ENCODE results near the gene UVRAG.
A peak's percentile ranks its signal among the peaks of the same experiment; 100 is the strongest.

The UVRAG gene

GRCh38 chr11:76007166-76007565 lies 192.2 kb downstream of the UVRAG start:
- Histone ChIP-seq H3K9me3 (no peaks in the 10 kb centered on the region), H3K4me3 (ENCODE audit: low read depth, low read length) (no peak overlapping the region), H3K4me1 (no peaks in the 10 kb centered on the region), H3K27me3 (no peaks in the 10 kb centered on the region), H3K36me3 (no peaks in the 10 kb centered on the region)
- TF ChIP-seq, protein P1, sequence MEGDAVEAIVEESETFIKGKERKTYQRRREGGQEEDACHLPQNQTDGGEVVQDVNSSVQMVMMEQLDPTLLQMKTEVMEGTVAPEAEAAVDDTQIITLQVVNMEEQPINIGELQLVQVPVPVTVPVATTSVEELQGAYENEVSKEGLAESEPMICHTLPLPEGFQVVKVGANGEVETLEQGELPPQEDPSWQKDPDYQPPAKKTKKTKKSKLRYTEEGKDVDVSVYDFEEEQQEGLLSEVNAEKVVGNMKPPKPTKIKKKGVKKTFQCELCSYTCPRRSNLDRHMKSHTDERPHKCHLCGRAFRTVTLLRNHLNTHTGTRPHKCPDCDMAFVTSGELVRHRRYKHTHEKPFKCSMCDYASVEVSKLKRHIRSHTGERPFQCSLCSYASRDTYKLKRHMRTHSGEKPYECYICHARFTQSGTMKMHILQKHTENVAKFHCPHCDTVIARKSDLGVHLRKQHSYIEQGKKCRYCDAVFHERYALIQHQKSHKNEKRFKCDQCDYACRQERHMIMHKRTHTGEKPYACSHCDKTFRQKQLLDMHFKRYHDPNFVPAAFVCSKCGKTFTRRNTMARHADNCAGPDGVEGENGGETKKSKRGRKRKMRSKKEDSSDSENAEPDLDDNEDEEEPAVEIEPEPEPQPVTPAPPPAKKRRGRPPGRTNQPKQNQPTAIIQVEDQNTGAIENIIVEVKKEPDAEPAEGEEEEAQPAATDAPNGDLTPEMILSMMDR (IDR thresholded peaks at IDR 0.05; ENCODE audit: low read depth, low read length), result no peak
- DNase-seq, result no peak

DNA sequence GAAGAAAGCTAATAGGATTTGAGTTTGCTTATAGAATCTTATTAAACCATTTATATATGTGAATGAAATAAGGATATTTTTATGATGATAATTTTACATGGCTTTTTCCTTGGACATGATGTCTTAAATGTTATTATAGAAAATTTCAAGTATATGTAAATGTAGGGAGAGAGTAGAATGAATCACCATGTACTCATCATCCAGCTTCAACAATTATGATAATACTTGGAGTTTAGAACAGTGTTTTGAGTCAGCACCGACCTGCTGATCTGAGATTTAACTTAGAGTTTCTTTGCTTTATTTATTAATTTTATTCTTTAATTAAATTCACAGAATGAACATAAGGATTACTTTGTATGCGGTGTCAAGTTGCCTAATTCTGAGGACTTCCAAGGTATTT lies 193.5 kb downstream of the UVRAG start:
- Histone ChIP-seq H3K4me1 (no peaks in the 10 kb centered on the region), H3K36me3 (no peaks in the 10 kb centered on the region), H3K27me3 (no peaks in the 10 kb centered on the region), H3K9me3 (no peaks in the 10 kb centered on the region), H3K4me3 (ENCODE audit: low read depth, low read length) (no peak overlapping the region)
- no peak for DNase-seq
- TF ChIP-seq, protein P1 (IDR thresholded peaks at IDR 0.05; ENCODE audit: low read depth, low read length), result no peak

- Histone ChIP-seq H3K4me1 (no peaks in the 10 kb centered on the region), H3K4me3 (ENCODE audit: low read depth, low read length) (no peak overlapping the region), H3K27me3 (no peaks in the 10 kb centered on the region), H3K36me3 (no peaks in the 10 kb centered on the region), H3K9me3 (no peaks in the 10 kb centered on the region)
- DNase-seq, result no peak
- TF ChIP-seq, protein P1 (IDR thresholded peaks at IDR 0.05; ENCODE audit: low read depth, low read length), result no peak
These were observed 195.0 kb downstream of the UVRAG start for GRCh38 chr11:76010051-76010450.

DNA sequence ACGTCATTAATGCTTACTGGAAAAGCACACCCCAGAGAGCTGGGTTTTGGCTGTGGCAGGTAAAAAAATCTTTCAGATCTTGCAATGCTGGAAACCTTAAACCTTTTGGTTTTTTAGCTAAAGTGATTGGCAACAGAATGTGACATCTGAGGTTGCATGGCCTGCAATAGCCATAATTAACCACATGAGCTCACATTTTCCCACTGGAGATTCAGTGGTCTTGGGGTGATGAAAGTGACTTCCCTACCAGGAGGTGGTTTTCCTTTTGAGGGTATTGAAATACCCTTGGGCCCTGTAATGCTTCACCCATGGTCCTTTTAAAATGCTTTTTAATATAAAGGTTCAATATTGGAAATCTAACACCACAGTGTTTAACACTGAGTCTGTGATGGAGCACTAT lies 198.5 kb downstream of the UVRAG start:
- Histone ChIP-seq H3K4me1 (no peaks in the 10 kb centered on the region), H3K4me3 (ENCODE audit: low read depth, low read length) (no peak overlapping the region), H3K9me3 (no peaks in the 10 kb centered on the region), H3K36me3 (no peaks in the 10 kb centered on the region), H3K27me3 (no peaks in the 10 kb centered on the region)
- TF ChIP-seq, protein P1 (IDR thresholded peaks at IDR 0.05; ENCODE audit: low read depth, low read length), result peak; percentile 14; the same call in 1 of the 2 replicates
- no peak for DNase-seq

DNA sequence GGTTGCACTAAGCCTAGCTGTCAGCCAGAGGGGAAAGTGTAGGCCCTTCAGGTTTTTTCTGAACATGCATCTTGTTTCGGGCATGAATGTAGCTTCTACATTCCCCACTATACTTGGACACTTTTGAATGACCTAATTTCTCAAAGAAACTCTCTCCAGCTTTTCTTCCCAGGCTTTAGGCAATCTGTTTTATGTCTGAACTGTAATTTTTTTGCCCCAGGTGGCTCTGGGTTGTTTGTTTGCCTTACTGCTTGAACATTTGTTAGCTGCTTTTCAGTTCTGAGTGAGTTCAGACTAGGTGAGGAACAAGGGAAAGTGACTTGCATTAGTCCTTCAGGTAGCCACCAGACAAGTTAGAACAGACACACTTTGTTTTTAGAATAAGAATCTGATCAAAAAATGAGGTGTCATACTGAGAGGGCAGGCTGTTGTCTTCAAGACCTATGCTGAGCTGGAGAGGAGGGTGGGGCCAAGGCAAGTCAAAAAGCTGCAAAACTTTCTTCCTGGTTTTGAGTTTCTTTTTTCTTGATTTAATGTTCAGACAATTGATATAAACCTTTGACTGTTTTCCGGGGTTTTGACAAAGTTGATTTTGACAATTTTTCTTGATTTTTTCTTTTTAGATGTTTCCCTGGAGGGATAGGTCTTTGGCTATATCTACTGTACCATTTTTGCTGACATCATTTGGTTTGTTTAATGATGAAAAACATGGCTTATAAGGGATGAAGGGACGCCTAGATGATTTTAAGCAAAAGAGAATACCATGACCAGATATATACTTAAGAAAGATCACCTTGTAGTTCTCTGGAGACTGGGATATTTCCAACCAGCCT lies 208.4 kb downstream of the UVRAG start:
- H3K4me3 ChIP-seq (ENCODE audit: low read depth, low read length), result no peak overlapping the region
- DNase-seq, result no peak
- H3K9me3 ChIP-seq, result no peaks in the 10 kb centered on the region
- no peaks in the 10 kb centered on the region for H3K36me3 ChIP-seq
- peaks cover 8% of the 10 kb centered on the region for H3K4me1 ChIP-seq
- TF ChIP-seq, protein P1 (IDR thresholded peaks at IDR 0.05; ENCODE audit: low read depth, low read length), result no peak
- H3K27me3 ChIP-seq, result no peaks in the 10 kb centered on the region

DNA sequence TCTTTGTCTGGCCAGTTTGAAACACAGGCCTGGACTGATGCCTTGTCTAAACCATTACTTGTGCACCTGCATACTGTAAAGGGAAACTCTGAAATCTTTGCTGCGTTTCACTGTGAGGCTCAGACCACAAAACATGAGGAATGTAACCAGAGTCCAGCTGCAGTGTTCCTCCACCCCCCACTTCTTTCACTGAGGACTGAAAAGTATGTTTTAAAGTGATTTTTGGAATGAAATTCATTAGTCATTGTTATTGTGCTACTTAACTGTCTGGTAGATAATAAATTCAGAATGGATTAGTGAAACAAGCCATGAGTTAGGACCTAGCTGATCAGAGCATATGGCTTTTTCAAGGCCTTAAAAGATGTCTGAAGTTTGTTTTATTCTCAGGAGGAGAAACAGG lies 210.1 kb downstream of the UVRAG start:
- Histone ChIP-seq H3K36me3 (no peaks in the 10 kb centered on the region), H3K9me3 (no peaks in the 10 kb centered on the region), H3K4me1 (peaks cover 8% of the 10 kb centered on the region), H3K27me3 (no peaks in the 10 kb centered on the region), H3K4me3 (ENCODE audit: low read depth, low read length) (no peak overlapping the region)
- TF ChIP-seq, protein P1 (IDR thresholded peaks at IDR 0.05; ENCODE audit: low read depth, low read length), result no peak
- no peak for DNase-seq
